Peyer's patch (tissue), 4 donors: ENCODE data around the gene HOXA3.

ENCODE experiments used
- POLR2A ChIP-seq, 2 donors: fragments of 450-650 bp; IDR thresholded peaks; one replicate each; pipeline ENCODE4 v1.5.1; 2017; ENCODE audit warnings: antibody characterized with exemption in 2 of 2, mild to moderate bottlenecking in 2 of 2, moderate library complexity in 2 of 2
- TF ChIP-seq, protein P1 (sequence below), 6 experiments: fragments of 450-650 bp in 4 of 6; fragments of 200-600 bp in 2 of 6; sonication (generic) in 1 of 6; IDR thresholded peaks; one replicate each; pipeline ENCODE4 v1.5.1; 2017 to 2019; ENCODE audit warnings: antibody characterized with exemption in 6 of 6, mild to moderate bottlenecking in 3 of 6, moderate library complexity in 1 of 6

DNA sequence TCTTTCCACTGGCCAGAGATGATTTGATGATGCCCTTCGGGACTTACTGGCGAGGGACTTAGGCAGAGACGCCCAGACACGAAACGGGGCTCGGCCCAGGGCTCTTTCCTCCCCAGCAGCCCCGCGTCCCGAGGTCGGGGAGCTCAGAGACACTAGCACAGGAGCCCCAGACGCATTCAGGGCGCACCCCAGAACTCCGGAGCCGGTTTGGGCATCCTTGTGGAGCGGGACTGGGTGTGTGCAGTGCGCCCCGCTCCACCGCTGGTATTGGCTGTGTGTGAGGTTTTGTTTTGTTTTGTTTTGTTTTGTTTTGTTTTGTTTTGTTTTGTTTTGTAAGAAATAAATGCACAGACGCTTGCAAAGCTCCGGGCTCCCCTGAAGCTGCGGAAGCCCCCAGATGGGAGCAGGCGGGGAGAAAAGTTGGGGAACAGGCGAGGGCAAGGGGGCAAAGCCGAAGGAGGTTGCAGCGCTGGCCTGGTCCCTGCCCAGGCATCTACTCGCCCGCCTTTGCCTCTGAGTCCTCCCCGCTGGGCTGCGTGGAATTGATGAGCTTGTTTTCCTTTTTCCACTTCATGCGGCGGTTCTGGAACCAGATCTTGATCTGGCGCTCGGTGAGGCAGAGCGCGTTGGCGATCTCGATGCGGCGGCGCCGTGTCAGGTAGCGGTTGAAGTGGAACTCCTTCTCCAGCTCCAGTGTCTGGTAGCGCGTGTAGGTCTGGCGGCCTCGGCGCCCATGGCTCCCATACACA is 7.0 kb downstream of the HOXA3 start:
- TF ChIP-seq, protein P1, sequence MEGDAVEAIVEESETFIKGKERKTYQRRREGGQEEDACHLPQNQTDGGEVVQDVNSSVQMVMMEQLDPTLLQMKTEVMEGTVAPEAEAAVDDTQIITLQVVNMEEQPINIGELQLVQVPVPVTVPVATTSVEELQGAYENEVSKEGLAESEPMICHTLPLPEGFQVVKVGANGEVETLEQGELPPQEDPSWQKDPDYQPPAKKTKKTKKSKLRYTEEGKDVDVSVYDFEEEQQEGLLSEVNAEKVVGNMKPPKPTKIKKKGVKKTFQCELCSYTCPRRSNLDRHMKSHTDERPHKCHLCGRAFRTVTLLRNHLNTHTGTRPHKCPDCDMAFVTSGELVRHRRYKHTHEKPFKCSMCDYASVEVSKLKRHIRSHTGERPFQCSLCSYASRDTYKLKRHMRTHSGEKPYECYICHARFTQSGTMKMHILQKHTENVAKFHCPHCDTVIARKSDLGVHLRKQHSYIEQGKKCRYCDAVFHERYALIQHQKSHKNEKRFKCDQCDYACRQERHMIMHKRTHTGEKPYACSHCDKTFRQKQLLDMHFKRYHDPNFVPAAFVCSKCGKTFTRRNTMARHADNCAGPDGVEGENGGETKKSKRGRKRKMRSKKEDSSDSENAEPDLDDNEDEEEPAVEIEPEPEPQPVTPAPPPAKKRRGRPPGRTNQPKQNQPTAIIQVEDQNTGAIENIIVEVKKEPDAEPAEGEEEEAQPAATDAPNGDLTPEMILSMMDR (IDR thresholded peaks at IDR 0.05), result no peak
- no peak for TF ChIP-seq POLR2A (IDR thresholded peaks at IDR 0.05)
